Keratinocyte (primary cell): Measurements from ENCODE around the gene RASAL2. TPM values are rescaled to one million over a fixed set of nuclear protein-coding genes. Genes with fewer than 3 reads are reported as not detected.

Experiments
- DNase-seq: peaks from one replicate; pipeline ENCODE4 v3.0.0-alpha.2; 2011; ENCODE audit warnings: low read depth, missing footprints, low spot score
- FAIRE-seq: peaks from 2 replicates; lab custom pipeline; 2011; peaks lifted over from hg19 to GRCh38; lab: Jason Lieb, UNC
- H2AFZ ChIP-seq: 2 replicates; pipeline ENCODE4 v1.6.0; 2012; ENCODE audit warnings: low read length, control low read depth, inconsistent platforms; ENCODE audit not compliant: control insufficient read depth
- H3K27ac ChIP-seq: 2 replicates; pipeline ENCODE4 v1.5.1; 2011; ENCODE audit warnings: low read length; ENCODE audit not compliant: control insufficient read depth, insufficient read depth
- H3K27me3 ChIP-seq: 3 replicates; pipeline ENCODE4 v1.6.0; 2011; ENCODE audit warnings: low read length; ENCODE audit not compliant: control insufficient read depth, insufficient read depth; ENCODE audit errors: extremely low read depth
- H3K36me3 ChIP-seq, 2 experiments: 2 replicates in 1 of 2; 3 replicates in 1 of 2; pipeline ENCODE4 v1.5.1; 2011; ENCODE audit warnings: low read length in 2 of 2, mild to moderate bottlenecking in 1 of 2; ENCODE audit not compliant: control insufficient read depth in 2 of 2, insufficient read depth in 2 of 2; ENCODE audit errors: extremely low read depth in 1 of 2
- H3K4me1 ChIP-seq: 3 replicates; pipeline ENCODE4 v1.5.1; 2011; ENCODE audit warnings: low read length; ENCODE audit not compliant: control insufficient read depth, insufficient read depth; ENCODE audit errors: extremely low read depth
- H3K4me2 ChIP-seq: 3 replicates; pipeline ENCODE4 v1.6.0; 2011; ENCODE audit warnings: low read depth, low read length; ENCODE audit not compliant: control insufficient read depth, insufficient read depth; ENCODE audit errors: extremely low read depth
- H3K4me3 ChIP-seq, 3 experiments: fragments of 200-600 bp in 1 of 3; sonication (generic) in 1 of 3; 2 replicates in 2 of 3; 3 replicates in 1 of 3; pipeline ENCODE4 v1.5.1; 2011 to 2016; ENCODE audit warnings: low read length in 3 of 3, mild to moderate bottlenecking in 3 of 3, control low read depth in 2 of 3, inconsistent platforms in 1 of 3, low read depth in 1 of 3, mixed read lengths in 1 of 3, mixed run types in 1 of 3, moderate library complexity in 1 of 3; ENCODE audit not compliant: control insufficient read depth in 2 of 3, insufficient read depth in 2 of 3; ENCODE audit errors: extremely low read depth in 1 of 3
- H3K79me2 ChIP-seq: 2 replicates; pipeline ENCODE4 v1.6.0; 2012; ENCODE audit warnings: low read length; ENCODE audit not compliant: control insufficient read depth, insufficient read depth
- H3K9ac ChIP-seq: 3 replicates; pipeline ENCODE4 v1.6.0; 2011; ENCODE audit warnings: low read length; ENCODE audit not compliant: control insufficient read depth, insufficient read depth; ENCODE audit errors: extremely low read depth
- H3K9me1 ChIP-seq: 3 replicates; pipeline ENCODE4 v1.6.0; 2011; ENCODE audit warnings: low read length; ENCODE audit not compliant: control insufficient read depth, insufficient read depth; ENCODE audit errors: extremely low read depth
- H3K9me3 ChIP-seq: 2 replicates; pipeline ENCODE4 v1.5.1; 2012; ENCODE audit warnings: low read depth, low read length; ENCODE audit not compliant: control insufficient read depth
- H4K20me1 ChIP-seq: 3 replicates; pipeline ENCODE4 v1.6.0; 2011; ENCODE audit warnings: low read length; ENCODE audit not compliant: control insufficient read depth, insufficient read depth; ENCODE audit errors: extremely low read depth
- CTCF ChIP-seq, 3 experiments: IDR thresholded peaks in 1 of 3; conservative IDR thresholded peaks in 1 of 3; optimal IDR thresholded peaks in 1 of 3; 2 replicates in 2 of 3; 3 replicates in 1 of 3; pipeline versions ENCODE3 to v1.5.1; 2011; ENCODE audit warnings: low read length in 3 of 3, mild to moderate bottlenecking in 3 of 3, moderate library complexity in 2 of 3, control low read depth in 1 of 3, inconsistent platforms in 1 of 3; ENCODE audit not compliant: insufficient read depth in 2 of 3; ENCODE audit errors: extremely low read depth in 1 of 3
- EZH2 ChIP-seq: IDR thresholded peaks from one replicate; pipeline ENCODE4 v1.6.1; 2012; ENCODE audit warnings: inconsistent platforms, mild to moderate bottlenecking, low read length, moderate library complexity
- dilution Hi-C: fragments of 300-500 bp; cut with MboI; formaldehyde crosslinking; loops from one replicate; pipeline ENCODE4 v1.7.0; 2020; ENCODE audit warnings: low sequenced_read_pairs; ENCODE audit not compliant: extremely low pct_ligation_motif_present
- polyA plus RNA-seq, 5 experiments: library from polyadenylated mRNA; depleted of rRNA in 3 of 5; stranded (reverse) in 3 of 5; stranded (forward) in 1 of 5; unstranded in 1 of 5; fragments of >200 nt; gene quantifications; 1 replicate in 1 of 5; 2 replicates in 3 of 5; 3 replicates in 1 of 5; pipeline versions ENCODE4 v1.2.1 to v1.2.3, GENCODE V29; 2011 to 2012; ENCODE audit warnings: missing spikeins in 2 of 5, low read depth in 1 of 5, low replicate concordance in 1 of 5

Gene RASAL2
- polyA plus RNA-seq, 1 donor (not counting 4 experiments of a cell fraction or from before 2014, with no cell fraction given): 27.2 TPM

GRCh38 chr1:178399177-178399728, 305.3 kb downstream of the RASAL2 start:
- dilution Hi-C loops: no loop called here
- Histone ChIP-seq H3K36me3 (peaks cover 0 to 2% of the 10 kb centered on the region in 2 experiments), H3K9me1 (no peaks in the 10 kb centered on the region), H3K4me2 (peak overlapping the region; percentile 28), H3K27ac (peak overlapping the region; percentile 31), H2AFZ (no peak overlapping the region), H3K4me1 (peaks cover 25% of the 10 kb centered on the region), H3K9ac (no peak overlapping the region), H4K20me1 (no peaks in the 10 kb centered on the region), H3K4me3 (no peak overlapping the region), H3K79me2 (peaks cover 8% of the 10 kb centered on the region), H3K27me3 (no peaks in the 10 kb centered on the region), H3K9me3 (no peaks in the 10 kb centered on the region)
- FAIRE-seq (peak; percentile 77), DNase-seq (no peak)
- TF ChIP-seq CTCF (optimal IDR thresholded peaks at IDR 0.05 in 1 of 3, IDR thresholded peaks at IDR 0.05 in 1 of 3, conservative IDR thresholded peaks at IDR 0.05 in 1 of 3; ENCODE audit: extremely low read depth in 1 of 3, insufficient read depth in 2 of 3, low read length in 3 of 3) (no peak), EZH2 (no peak)

- Histone ChIP-seq H3K4me2 (no peak overlapping the region), H3K9me1 (no peaks in the 10 kb centered on the region), H3K27ac (no peak overlapping the region), H3K36me3 (peaks cover 0 to 3% of the 10 kb centered on the region in 2 experiments), H3K9me3 (no peaks in the 10 kb centered on the region), H3K27me3 (no peaks in the 10 kb centered on the region), H4K20me1 (no peaks in the 10 kb centered on the region), H2AFZ (no peak overlapping the region), H3K4me1 (no peaks in the 10 kb centered on the region), H3K9ac (no peak overlapping the region), H3K79me2 (peaks cover under 1% of the 10 kb centered on the region), H3K4me3 (no peak overlapping the region)
- FAIRE-seq (no peak), DNase-seq (no peak)
- TF ChIP-seq CTCF (optimal IDR thresholded peaks at IDR 0.05 in 1 of 3, IDR thresholded peaks at IDR 0.05 in 1 of 3, conservative IDR thresholded peaks at IDR 0.05 in 1 of 3; ENCODE audit: extremely low read depth in 1 of 3, insufficient read depth in 2 of 3, low read length in 3 of 3) (no peak), EZH2 (no peak)
- dilution Hi-C loops: no loop called here
These were observed 311.2 kb downstream of the RASAL2 start for GRCh38 chr1:178405137-178405536.
